GM12891 (cell line): ENCODE measurements around the gene CDKL5.

ENCODE experiments used
- POLR2A ChIP-seq: IDR thresholded peaks from 2 replicates; pipeline ENCODE4 v1.6.1; 2011; ENCODE audit warnings: low read depth, low read length, control low read depth
- POLR2AphosphoS5 ChIP-seq: IDR thresholded peaks from 2 replicates; pipeline ENCODE4 v1.6.1; 2011; ENCODE audit warnings: low read depth, low read length, control low read depth
- POU2F2 ChIP-seq: IDR thresholded peaks from 2 replicates; pipeline ENCODE4 v1.6.1; 2011; ENCODE audit warnings: low read depth, mild to moderate bottlenecking, control low read depth, low read length, moderate library complexity
- SPI1 ChIP-seq: IDR thresholded peaks from 2 replicates; pipeline ENCODE4 v1.6.1; 2011; ENCODE audit warnings: low read depth, low read length, control low read depth
- TAF1 ChIP-seq: IDR thresholded peaks from 2 replicates; pipeline ENCODE4 v1.6.1; 2011; ENCODE audit warnings: low read depth, low read length, control low read depth

GRCh38 chrX:18377796-18378195, 47.6 kb upstream of the CDKL5 start:
- no peak for TF ChIP-seq POLR2A
- no peak for TF ChIP-seq POLR2AphosphoS5
- no peak for TF ChIP-seq POU2F2
- TF ChIP-seq TAF1 = no peak
- no peak for TF ChIP-seq SPI1
